ENCODE results near the gene BRDT.

Gene BRDT

GRCh38 chr1:91949356-91949699 is at the start of gene BRDT:
TSS of gene BRDT (plus strand) at chr1:91949401. CDS start at chr1:91962755, 13,354 bp downstream.
- no peaks in the 10 kb centered on the region for H3K36me3 ChIP-seq (ENCODE audit: control insufficient read depth, insufficient read depth, low read length)
- no peaks in the 10 kb centered on the region for H3K9me3 ChIP-seq (ENCODE audit: control insufficient read depth, low read length)
- H3K4me1 ChIP-seq (ENCODE audit: control insufficient read depth, insufficient read depth, low read length) = no peaks in the 10 kb centered on the region
- H3K4me3 ChIP-seq (ENCODE audit: low read length) = no peak within 1 kb of the TSS
- H3K27me3 ChIP-seq (ENCODE audit: control insufficient read depth, insufficient read depth, low read length) = no peaks in the 10 kb centered on the region
- H3K9ac ChIP-seq (ENCODE audit: low read length) = no peak within 1 kb of the TSS

GRCh38 chr1:91900562-91900961 is 48.6 kb upstream of the BRDT start:
- Histone ChIP-seq H3K36me3 (ENCODE audit: control insufficient read depth, insufficient read depth, low read length) (no peaks in the 10 kb centered on the region), H3K9ac (ENCODE audit: low read length) (no peak overlapping the region), H3K27me3 (ENCODE audit: control insufficient read depth, insufficient read depth, low read length) (no peaks in the 10 kb centered on the region), H3K4me1 (ENCODE audit: control insufficient read depth, insufficient read depth, low read length) (no peaks in the 10 kb centered on the region), H3K9me3 (ENCODE audit: control insufficient read depth, low read length) (no peaks in the 10 kb centered on the region), H3K4me3 (ENCODE audit: low read length) (no peak overlapping the region)

GRCh38 chr1:91901231-91901630 is 48.0 kb upstream of the BRDT start:
- Histone ChIP-seq H3K4me1 (ENCODE audit: control insufficient read depth, insufficient read depth, low read length) (no peaks in the 10 kb centered on the region), H3K9ac (ENCODE audit: low read length) (no peak overlapping the region), H3K27me3 (ENCODE audit: control insufficient read depth, insufficient read depth, low read length) (no peaks in the 10 kb centered on the region), H3K4me3 (ENCODE audit: low read length) (no peak overlapping the region), H3K9me3 (ENCODE audit: control insufficient read depth, low read length) (no peaks in the 10 kb centered on the region), H3K36me3 (ENCODE audit: control insufficient read depth, insufficient read depth, low read length) (no peaks in the 10 kb centered on the region)

- Histone ChIP-seq H3K9me3 (ENCODE audit: control insufficient read depth, low read length) (no peaks in the 10 kb centered on the region), H3K4me3 (ENCODE audit: low read length) (no peak overlapping the region), H3K27me3 (ENCODE audit: control insufficient read depth, insufficient read depth, low read length) (no peaks in the 10 kb centered on the region)
Measured at GRCh38 chr1:91912266-91912665, 36.9 kb upstream of the BRDT start.

GRCh38 chr1:91913018-91913417 is 36.2 kb upstream of the BRDT start:
- Histone ChIP-seq H3K36me3 (ENCODE audit: control insufficient read depth, insufficient read depth, low read length) (no peaks in the 10 kb centered on the region), H3K4me3 (ENCODE audit: low read length) (no peak overlapping the region), H3K4me1 (ENCODE audit: control insufficient read depth, insufficient read depth, low read length) (no peaks in the 10 kb centered on the region), H3K27me3 (ENCODE audit: control insufficient read depth, insufficient read depth, low read length) (no peaks in the 10 kb centered on the region), H3K9ac (ENCODE audit: low read length) (no peak overlapping the region), H3K9me3 (ENCODE audit: control insufficient read depth, low read length) (no peaks in the 10 kb centered on the region)

More at GRCh38 chr1:91912266-91912665, 36.9 kb upstream of the BRDT start:
- no peaks in the 10 kb centered on the region for H3K36me3 ChIP-seq (ENCODE audit: control insufficient read depth, insufficient read depth, low read length)
- no peaks in the 10 kb centered on the region for H3K4me1 ChIP-seq (ENCODE audit: control insufficient read depth, insufficient read depth, low read length)
- H3K9ac ChIP-seq (ENCODE audit: low read length) = no peak overlapping the region

- Histone ChIP-seq H3K4me3 (ENCODE audit: low read length) (no peak overlapping the region), H3K27me3 (ENCODE audit: control insufficient read depth, insufficient read depth, low read length) (no peaks in the 10 kb centered on the region), H3K4me1 (ENCODE audit: control insufficient read depth, insufficient read depth, low read length) (no peaks in the 10 kb centered on the region), H3K9ac (ENCODE audit: low read length) (no peak overlapping the region), H3K9me3 (ENCODE audit: control insufficient read depth, low read length) (no peaks in the 10 kb centered on the region), H3K36me3 (ENCODE audit: control insufficient read depth, insufficient read depth, low read length) (no peaks in the 10 kb centered on the region)
Measured at GRCh38 chr1:91916046-91916445, 33.2 kb upstream of the BRDT start.

GRCh38 chr1:91916811-91917460 is 32.3 kb upstream of the BRDT start:
- no peaks in the 10 kb centered on the region for H3K9me3 ChIP-seq (ENCODE audit: control insufficient read depth, low read length)
- no peaks in the 10 kb centered on the region for H3K36me3 ChIP-seq (ENCODE audit: control insufficient read depth, insufficient read depth, low read length)
- H3K4me3 ChIP-seq (ENCODE audit: low read length) = no peak overlapping the region
- H3K27me3 ChIP-seq (ENCODE audit: control insufficient read depth, insufficient read depth, low read length) = no peaks in the 10 kb centered on the region
- no peak overlapping the region for H3K9ac ChIP-seq (ENCODE audit: low read length)
- H3K4me1 ChIP-seq (ENCODE audit: control insufficient read depth, insufficient read depth, low read length) = no peaks in the 10 kb centered on the region

- H3K4me3 ChIP-seq (ENCODE audit: low read length) = no peak overlapping the region
- H3K9ac ChIP-seq (ENCODE audit: low read length) = no peak overlapping the region
- H3K4me1 ChIP-seq (ENCODE audit: control insufficient read depth, insufficient read depth, low read length) = no peaks in the 10 kb centered on the region
- H3K27me3 ChIP-seq (ENCODE audit: control insufficient read depth, insufficient read depth, low read length) = no peaks in the 10 kb centered on the region
- H3K9me3 ChIP-seq (ENCODE audit: control insufficient read depth, low read length) = no peaks in the 10 kb centered on the region
- no peaks in the 10 kb centered on the region for H3K36me3 ChIP-seq (ENCODE audit: control insufficient read depth, insufficient read depth, low read length)
Measured at GRCh38 chr1:91919962-91920361, 29.2 kb upstream of the BRDT start.

- Histone ChIP-seq H3K9me3 (ENCODE audit: control insufficient read depth, low read length) (no peaks in the 10 kb centered on the region), H3K4me1 (ENCODE audit: control insufficient read depth, insufficient read depth, low read length) (no peaks in the 10 kb centered on the region), H3K27me3 (ENCODE audit: control insufficient read depth, insufficient read depth, low read length) (no peaks in the 10 kb centered on the region), H3K9ac (ENCODE audit: low read length) (no peak overlapping the region), H3K36me3 (ENCODE audit: control insufficient read depth, insufficient read depth, low read length) (no peaks in the 10 kb centered on the region), H3K4me3 (ENCODE audit: low read length) (no peak overlapping the region)
Measured at GRCh38 chr1:91924146-91924545, 25.1 kb upstream of the BRDT start.

GRCh38 chr1:91925644-91926435 is 23.4 kb upstream of the BRDT start:
- Histone ChIP-seq H3K9ac (ENCODE audit: low read length) (no peak overlapping the region), H3K9me3 (ENCODE audit: control insufficient read depth, low read length) (no peaks in the 10 kb centered on the region), H3K27me3 (ENCODE audit: control insufficient read depth, insufficient read depth, low read length) (no peaks in the 10 kb centered on the region), H3K4me1 (ENCODE audit: control insufficient read depth, insufficient read depth, low read length) (no peaks in the 10 kb centered on the region), H3K4me3 (ENCODE audit: low read length) (no peak overlapping the region), H3K36me3 (ENCODE audit: control insufficient read depth, insufficient read depth, low read length) (no peaks in the 10 kb centered on the region)

GRCh38 chr1:91928026-91928425 is 21.2 kb upstream of the BRDT start:
- H3K36me3 ChIP-seq (ENCODE audit: control insufficient read depth, insufficient read depth, low read length) = no peaks in the 10 kb centered on the region
- H3K4me1 ChIP-seq (ENCODE audit: control insufficient read depth, insufficient read depth, low read length) = no peaks in the 10 kb centered on the region
- no peaks in the 10 kb centered on the region for H3K27me3 ChIP-seq (ENCODE audit: control insufficient read depth, insufficient read depth, low read length)
- no peaks in the 10 kb centered on the region for H3K9me3 ChIP-seq (ENCODE audit: control insufficient read depth, low read length)
- H3K4me3 ChIP-seq (ENCODE audit: low read length) = no peak overlapping the region
- H3K9ac ChIP-seq (ENCODE audit: low read length) = no peak overlapping the region

GRCh38 chr1:91929250-91929649 is 20.0 kb upstream of the BRDT start:
- H3K9me3 ChIP-seq (ENCODE audit: control insufficient read depth, low read length) = no peaks in the 10 kb centered on the region
- H3K4me3 ChIP-seq (ENCODE audit: low read length) = no peak overlapping the region
- no peaks in the 10 kb centered on the region for H3K4me1 ChIP-seq (ENCODE audit: control insufficient read depth, insufficient read depth, low read length)
- no peak overlapping the region for H3K9ac ChIP-seq (ENCODE audit: low read length)
- no peaks in the 10 kb centered on the region for H3K27me3 ChIP-seq (ENCODE audit: control insufficient read depth, insufficient read depth, low read length)
- no peaks in the 10 kb centered on the region for H3K36me3 ChIP-seq (ENCODE audit: control insufficient read depth, insufficient read depth, low read length)
